NB4 (cell line): Measurements from ENCODE around the gene ZNF287.

Experiments used
- DNase-seq: peaks from one replicate; pipeline ENCODE4 v3.0.0; 2010; ENCODE audit warnings: low read depth
- H3K4me3 ChIP-seq: one replicate; pipeline ENCODE4 v1.5.1; 2011; ENCODE audit warnings: mild to moderate bottlenecking, low read depth, low read length, moderate library complexity
- CTCF ChIP-seq: IDR thresholded peaks from one replicate; pipeline ENCODE4 v1.5.1; 2012; ENCODE audit warnings: low read depth, low read length
- MAX ChIP-seq: IDR thresholded peaks from 2 replicates; pipeline ENCODE4 v1.6.1; 2011; ENCODE audit warnings: low read depth, low read length
- MYC ChIP-seq: IDR thresholded peaks from 2 replicates; pipeline ENCODE4 v1.6.1; 2011; ENCODE audit warnings: low read depth, low read length
- POLR2A ChIP-seq: IDR thresholded peaks from 2 replicates; pipeline ENCODE4 v1.6.1; 2011; ENCODE audit warnings: mild to moderate bottlenecking; ENCODE audit not compliant: insufficient read length; ENCODE audit errors: extremely low read depth

The ZNF287 gene

GRCh38 chr17:16521070-16521727 lies 47.8 kb downstream of the ZNF287 start:
- DNase-seq = peak; percentile 92
- no peak overlapping the region for H3K4me3 ChIP-seq
- 0 out of 2 replicates have a peak, but pooled peaks have one; percentile 15 for TF ChIP-seq MAX
- TF ChIP-seq CTCF = peak; percentile 93
- no peak for TF ChIP-seq POLR2A
- no peak for TF ChIP-seq MYC

GRCh38 chr17:16519021-16519420 lies 50.0 kb downstream of the ZNF287 start:
- no peak for DNase-seq
- H3K4me3 ChIP-seq = no peak overlapping the region
- TF ChIP-seq MYC (no peak), POLR2A (no peak), CTCF (no peak), MAX (no peak)

GRCh38 chr17:16517477-16517876 lies 51.5 kb downstream of the ZNF287 start:
- no peak overlapping the region for H3K4me3 ChIP-seq
- no peak for DNase-seq
- TF ChIP-seq CTCF (no peak), MYC (no peak), MAX (no peak), POLR2A (no peak)

GRCh38 chr17:16516594-16517051 lies 52.4 kb downstream of the ZNF287 start:
- TF ChIP-seq MAX = no peak
- no peak for TF ChIP-seq CTCF
- TF ChIP-seq MYC = no peak; the same call in 1 of the 2 replicates
- no peak for TF ChIP-seq POLR2A
- peak overlapping the region; percentile 36 for H3K4me3 ChIP-seq
- DNase-seq = peak; percentile 90

- no peak overlapping the region for H3K4me3 ChIP-seq
- TF ChIP-seq MAX = no peak
- DNase-seq = no peak
Observed at GRCh38 chr17:16515933-16516332, 53.1 kb downstream of the ZNF287 start.

GRCh38 chr17:16513873-16514272 lies 55.1 kb downstream of the ZNF287 start:
- no peak overlapping the region for H3K4me3 ChIP-seq
- peak; percentile 69 for DNase-seq
- TF ChIP-seq MYC = peak; percentile 20; the same call in 1 of the 2 replicates
- no peak for TF ChIP-seq CTCF
